K562 (cell line): ENCODE measurements around the gene CTAGE1. TPM values are rescaled to one million over a fixed set of nuclear protein-coding genes. Genes with fewer than 3 reads are reported as not detected.

ENCODE experiments used
- ATAC-seq: fragments of 200-7000 bp; cut with Tn5 transposase; 3 replicates; pipeline ENCODE4 v1.9.1; 2020; ENCODE audit warnings: moderate library complexity
- BruUV-seq: library from RNA; stranded (reverse); fragments of 400-500 nt; replicated peaks from 2 replicates; lab custom pipeline; 2021; lab: Mats Ljungman, UMichigan
- CTCF ChIA-PET: fragments of 300-600 bp; formaldehyde crosslinking; extraction: SDS; loops from one replicate; lab custom pipeline; 2021; ENCODE audit warnings: low intra/inter-chr PET ratio; lab: Yijun Ruan, JAX
- POLR2A ChIA-PET: fragments of 300-600, 350-650 bp; sonication (Branson Sonifier 250); formaldehyde crosslinking; extraction: SDS; loops from one replicate; lab custom pipeline; 2021; ENCODE audit warnings: antibody characterized with exemption, inconsistent platforms; lab: Yijun Ruan, JAX
- DNase-seq, 4 experiments: peaks; one replicate each; pipeline versions ENCODE4 v3.0.0 to v3.0.0-alpha.2; 2011 to 2018; ENCODE audit warnings: low spot score in 3 of 4, mixed read lengths in 3 of 4; ENCODE audit errors: extremely low read depth in 1 of 4
- FAIRE-seq: peaks from 2 replicates; lab custom pipeline; 2011; peaks lifted over from hg19 to GRCh38; lab: Jason Lieb, UNC
- H2AFZ ChIP-seq: 2 replicates; pipeline ENCODE4 v1.6.0; 2011; ENCODE audit warnings: low read depth, low read length, control low read depth, inconsistent platforms
- H3K27ac ChIP-seq: fragments of 200-600 bp; 3 replicates; pipeline ENCODE4 v1.8.0; 2011; ENCODE audit warnings: low read depth, mild to moderate bottlenecking, control low read depth, inconsistent platforms, low read length, moderate library complexity, mixed read lengths; ENCODE audit errors: extremely low read depth
- H3K27me3 ChIP-seq, 2 experiments: fragments of 300-600 bp in 1 of 2; 2 replicates in 1 of 2; 3 replicates in 1 of 2; pipeline versions ENCODE4 v1.6.0 to v1.8.0; 2011; ENCODE audit warnings: inconsistent platforms in 2 of 2, low read length in 2 of 2, mild to moderate bottlenecking in 1 of 2, mixed read lengths in 1 of 2, moderate library complexity in 1 of 2; ENCODE audit not compliant: control insufficient read depth in 2 of 2, insufficient read depth in 2 of 2
- H3K36me3 ChIP-seq: fragments of 300-600 bp; 3 replicates; pipeline ENCODE4 v1.8.0; 2011; ENCODE audit warnings: mild to moderate bottlenecking, low read length, inconsistent platforms; ENCODE audit not compliant: control insufficient read depth, insufficient read depth
- H3K4me1 ChIP-seq, 2 experiments: fragments of 200-600 bp in 1 of 2; replicated peaks in 1 of 2; 2 replicates in 1 of 2; 3 replicates in 1 of 2; pipeline versions ENCODE4 v1.5.1 to v1.8.0; 2011; ENCODE audit warnings: inconsistent platforms in 2 of 2, low read length in 2 of 2, mild to moderate bottlenecking in 1 of 2, mixed read lengths in 1 of 2, moderate library complexity in 1 of 2; ENCODE audit not compliant: control insufficient read depth in 2 of 2, insufficient read depth in 2 of 2
- H3K4me2 ChIP-seq: 2 replicates; pipeline ENCODE4 v1.6.1; 2011; ENCODE audit warnings: low read length, control low read depth, inconsistent platforms, mixed read lengths; ENCODE audit not compliant: insufficient read depth
- H3K4me3 ChIP-seq: fragments of 200-600 bp; sonication (generic), shearing (Covaris generic); 2 replicates; pipeline ENCODE4 v1.5.1; 2016; ENCODE audit warnings: control low read depth, inconsistent platforms
- H3K79me2 ChIP-seq: fragments of 200-600 bp; 3 replicates; pipeline ENCODE4 v1.8.0; 2011; ENCODE audit warnings: low read length, inconsistent platforms; ENCODE audit not compliant: control insufficient read depth, insufficient read depth
- H3K9ac ChIP-seq, 2 experiments: 2 replicates each; pipeline versions ENCODE4 v1.6.0 to v1.6.1; 2011; ENCODE audit warnings: low read depth in 2 of 2, low read length in 2 of 2, control low read depth in 1 of 2, inconsistent platforms in 1 of 2, mild to moderate bottlenecking in 1 of 2, mixed read lengths in 1 of 2; ENCODE audit not compliant: insufficient read depth in 1 of 2
- H3K9me1 ChIP-seq: one replicate; pipeline ENCODE4 v1.6.0; 2011; ENCODE audit warnings: inconsistent platforms, mild to moderate bottlenecking, low read length, moderate library complexity; ENCODE audit not compliant: control insufficient read depth, insufficient read depth
- H3K9me3 ChIP-seq: replicated peaks from 2 replicates; pipeline ENCODE4 v1.5.1; 2011; ENCODE audit warnings: low read depth, low read length, inconsistent platforms; ENCODE audit not compliant: control insufficient read depth, insufficient read depth
- H4K20me1 ChIP-seq: replicated peaks from 2 replicates; pipeline ENCODE4 v1.6.1; 2011; ENCODE audit warnings: low read length, inconsistent platforms, mixed read lengths; ENCODE audit not compliant: control insufficient read depth, insufficient read depth
- CTCF ChIP-seq, 3 experiments: IDR thresholded peaks in 2 of 3; conservative IDR thresholded peaks in 1 of 3; 2 replicates each; pipeline ENCODE4 v1.5.1; 2011 to 2012; ENCODE audit warnings: low read length in 3 of 3, mild to moderate bottlenecking in 3 of 3, control low read depth in 2 of 3, improper control_type of control experiment in 1 of 3, inconsistent platforms in 1 of 3, low read depth in 1 of 3, mixed read lengths in 1 of 3, moderate library complexity in 1 of 3; ENCODE audit not compliant: insufficient read depth in 2 of 3
- KAT7 ChIP-seq: sonication (generic); formaldehyde crosslinking; IDR thresholded peaks from 2 replicates; pipeline ENCODE4 v1.8.0; 2022; ENCODE audit warnings: missing genetic modification reagents, mild to moderate bottlenecking, borderline replicate concordance
- ZBTB40 ChIP-seq, 2 experiments: fragments of 450-650 bp in 1 of 2; sonication (generic) in 1 of 2; formaldehyde crosslinking in 1 of 2; IDR thresholded peaks; 2 replicates each; pipeline versions ENCODE4 v1.7.1 to v1.9.0; 2016 to 2022; ENCODE audit warnings: inconsistent platforms in 1 of 2, mild to moderate bottlenecking in 1 of 2, missing genetic modification reagents in 1 of 2
- WGBS: fragments of 100-300 bp; shearing (Covaris generic); methylation state at CpG from one replicate; pipeline ENCODE4 v1.1.6; 2016; ENCODE audit warnings: low coverage, mixed read lengths; ENCODE audit not compliant: insufficient coverage; ENCODE audit errors: missing lambda C conversion rate; 5-methylcytosine and 5-hydroxymethylcytosine counted together
- in situ Hi-C: fragments of 300-500 bp; cut with MboI; formaldehyde crosslinking; loops from 4 replicates; pipeline ENCODE4 v1.15.0; 2018; ENCODE audit warnings: inconsistent platforms, mixed read lengths
- intact Hi-C: fragments of 100-400 bp; cut with micrococcal nuclease; formaldehyde crosslinking; loops from 2 replicates; pipeline ENCODE4 v1.14.2; 2022
- polyA plus RNA-seq, 8 experiments: library from polyadenylated mRNA; depleted of rRNA in 4 of 8; stranded (reverse) in 5 of 8; unstranded in 3 of 8; fragments of >200 nt; fragmentation: Nextera tagmentation in 2 of 8; fragmentation: Illumina TruSeq in 1 of 8; extraction: Ambion mirVana in 2 of 8; extraction: Trizol in 1 of 8; gene quantifications; 2 replicates each; pipeline versions ENCODE4 v1.2.1 to v1.2.3, GENCODE V29; 2011 to 2014; ENCODE audit warnings: inconsistent platforms in 1 of 8, missing spikeins in 1 of 8
- total RNA-seq, 7 experiments: library from RNA; depleted of rRNA in 6 of 7; stranded (reverse); fragments of >200 nt in 6 of 7; fragmentation: Illumina TruSeq in 2 of 7; extraction: Trizol in 2 of 7; gene quantifications; 2 replicates each; pipeline versions ENCODE4 v1.2.1 to v1.2.3, GENCODE V29; 2011 to 2021; ENCODE audit warnings: low replicate concordance in 1 of 7

CTAGE1 gene
- total and polyA plus RNA-seq, 9 of the 15 experiments (the other 6 are each of a cell fraction or from before 2014, with no cell fraction given): not detected

GRCh38 chr18:22408059-22408458 is 9.7 kb downstream of the CTAGE1 start:
- H2AFZ ChIP-seq: no peak overlapping the region
- H4K20me1 ChIP-seq: no peaks in the 10 kb centered on the region
- no TSS peak for BruUV-seq
- ATAC-seq (peak; percentile 91), DNase-seq (peak in 3 of 4 experiments; percentile 7 to 35 (median 31))
- H3K4me2 ChIP-seq: no peak overlapping the region
- in situ Hi-C loops (no loop called here), intact Hi-C loops (no loop called here)
- H3K27ac ChIP-seq: no peak overlapping the region
- H3K4me3 ChIP-seq: no peak overlapping the region
- no peaks in the 10 kb centered on the region for H3K79me2 ChIP-seq
- no peaks in the 10 kb centered on the region for H3K9me1 ChIP-seq
- CTCF ChIA-PET: no interaction called here
- peaks cover 6 to 17% of the 10 kb centered on the region in 2 experiments; a peak in 4 of 5 replicates for H3K27me3 ChIP-seq
- no peaks in the 10 kb centered on the region for H3K9me3 ChIP-seq
- H3K4me1 ChIP-seq: no peaks in the 10 kb centered on the region
- no peaks in the 10 kb centered on the region for H3K36me3 ChIP-seq
- POLR2A ChIA-PET: interaction anchor here (0.6 kb wide), 1 partner anchor 61 kb away, joined by 3 read pairs; no protein-coding TSS in a partner anchor
- 18% methylated on average over 3 of the region's 3 CpGs for WGBS
- TF ChIP-seq CTCF (IDR thresholded peaks at IDR 0.05 in 2 of 3, conservative IDR thresholded peaks at IDR 0.05 in 1 of 3; ENCODE audit: insufficient read depth in 2 of 3, low read depth in 1 of 3, low read length in 3 of 3): peak in 2 of 3 experiments; percentile 27 to 38; a peak in 3 of 6 replicates
- no peak for TF ChIP-seq ZBTB40 (IDR thresholded peaks at IDR 0.05)
- TF ChIP-seq ZBTB40 (CRISPR knock-in tag; IDR thresholded peaks at IDR 0.05): no peak
- TF ChIP-seq KAT7 (CRISPR knock-in tag): no peak
- TF ChIP-seq, all 486 proteins: peak for 1
- FAIRE-seq: no peak
- H3K9ac ChIP-seq: no peak overlapping the region
